Pulmonary artery endothelial cell (primary cell): Measurements from ENCODE around the gene POLDIP2. TPM values are rescaled to one million over a fixed set of nuclear protein-coding genes. Genes with fewer than 3 reads are reported as not detected.

Experiments
- DNase-seq: peaks from one replicate; pipeline ENCODE4 v3.0.0-alpha.2; 2011; ENCODE audit warnings: low read depth, low spot score
- total RNA-seq: library from RNA; depleted of rRNA; stranded (reverse); fragments of >200 nt; gene quantifications from 2 replicates; pipeline ENCODE4 v1.2.3, GENCODE V29; 2014

The POLDIP2 gene
- total RNA-seq, 1 donor from 2014 or later = 107 TPM

DNA sequence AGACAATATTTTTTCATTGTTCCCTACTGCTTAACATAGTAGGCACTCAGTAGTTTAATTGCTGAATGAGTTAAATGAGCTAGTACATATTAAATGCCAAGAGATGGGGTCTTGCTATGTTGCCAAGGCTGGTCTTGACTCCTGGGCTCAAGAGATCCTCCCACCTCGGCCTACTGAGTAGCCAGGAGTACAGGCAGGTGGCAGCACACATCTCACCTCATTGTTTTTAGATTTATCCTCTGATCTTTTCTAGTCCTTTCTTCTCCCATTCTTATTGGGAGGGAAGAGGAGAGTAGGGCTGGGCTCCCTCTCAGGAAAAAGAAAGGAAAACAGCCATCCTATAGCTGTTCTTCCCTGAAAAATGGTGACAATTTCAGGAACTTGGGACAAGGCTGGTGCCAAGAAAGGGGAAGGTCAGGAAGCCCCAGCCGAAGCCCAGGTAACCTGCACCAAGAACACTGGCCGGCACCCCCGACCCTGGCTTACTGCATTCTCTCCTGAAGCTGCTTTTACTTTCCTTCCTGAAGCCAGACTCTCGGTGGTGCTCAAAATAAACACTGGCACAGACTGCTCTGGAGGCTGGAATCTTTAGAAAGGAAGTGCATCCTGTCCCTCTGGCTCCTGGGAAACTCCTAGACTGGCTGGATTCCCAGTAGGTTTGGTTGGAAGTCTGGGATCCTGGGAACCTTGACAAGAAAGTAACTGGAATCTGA, 19.1 kb downstream of the POLDIP2 start:
- DNase-seq = peak; percentile 63

DNA sequence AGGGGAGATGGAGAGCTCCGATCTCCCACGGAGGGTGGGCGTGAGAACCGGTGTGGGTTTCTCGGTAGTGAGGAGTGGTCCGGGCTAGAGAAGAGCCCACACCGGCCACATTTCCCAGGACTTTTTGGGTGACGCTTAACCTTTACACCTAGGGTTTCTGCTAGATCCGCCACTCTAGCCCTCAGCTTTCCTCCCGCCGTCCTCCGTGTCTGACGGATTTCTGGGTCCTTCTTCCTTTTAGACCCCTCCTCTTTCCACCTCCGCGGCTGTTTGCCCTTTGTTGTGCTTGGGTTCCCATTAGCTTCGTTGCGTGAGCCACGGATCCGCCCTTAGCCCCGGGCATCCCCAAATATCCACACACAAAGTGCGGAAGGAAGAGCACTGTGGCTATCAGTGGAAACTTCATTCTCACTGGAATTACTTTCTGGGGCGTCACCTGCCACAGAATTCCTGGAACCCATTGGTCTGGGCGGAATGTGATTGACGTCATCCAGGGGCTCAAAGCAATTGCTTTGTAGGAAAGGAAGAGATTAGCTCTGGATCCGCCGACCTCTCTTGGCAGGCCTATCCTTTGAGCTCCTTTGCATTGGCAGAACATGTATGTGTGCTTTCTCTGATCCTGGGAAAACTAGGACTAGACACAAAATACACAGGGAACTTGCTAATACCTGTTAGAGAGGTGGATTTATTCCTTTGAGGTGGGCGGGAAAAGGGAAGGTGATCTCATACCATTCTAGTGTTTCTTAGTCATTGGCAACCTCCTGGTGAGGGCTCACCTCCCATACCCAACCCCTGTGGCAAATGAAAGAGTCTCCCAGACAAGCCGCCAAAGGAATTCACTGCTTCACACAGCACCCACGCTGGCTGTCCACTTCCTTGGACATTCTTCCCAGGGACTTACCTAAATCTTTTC, 21.1 kb downstream of the POLDIP2 start:
- DNase-seq = peak; percentile 89

DNA sequence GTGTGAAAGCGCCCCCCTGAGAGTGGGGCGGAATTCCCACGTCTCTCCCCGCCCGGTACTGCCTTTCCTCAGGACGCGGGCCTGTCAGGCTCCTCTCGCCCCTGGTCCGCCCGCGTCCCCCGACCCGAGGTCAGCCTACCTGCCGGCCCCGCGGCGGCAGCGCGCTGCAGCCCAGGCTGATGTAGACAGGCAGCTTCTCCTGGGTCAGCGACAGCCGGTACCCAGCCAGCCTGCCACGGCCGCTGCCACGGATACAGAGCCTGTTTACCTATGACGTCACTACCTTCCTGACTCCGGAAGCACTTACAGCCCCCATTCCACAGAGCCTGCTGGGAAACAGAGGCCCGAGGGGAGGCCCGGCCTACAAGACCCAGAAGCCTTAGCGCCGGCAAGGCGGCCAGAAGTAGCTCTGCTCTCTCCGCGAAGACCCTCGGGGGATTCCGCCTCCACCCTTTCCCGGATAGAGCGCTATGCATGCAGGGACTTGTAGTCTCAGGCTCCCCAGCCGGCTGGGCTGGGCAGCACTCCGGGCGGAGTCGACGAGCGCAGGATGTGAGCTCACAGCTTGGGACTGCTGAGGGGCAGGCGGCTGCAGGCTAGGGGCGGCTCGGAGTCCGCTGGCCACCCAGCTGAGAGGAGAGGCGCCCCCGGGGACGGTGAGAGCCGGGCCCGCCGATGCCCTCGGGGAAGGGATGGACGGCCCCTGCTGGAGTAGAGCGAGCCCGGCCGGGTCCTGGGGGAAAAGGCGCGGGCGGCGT, 21.9 kb downstream of the POLDIP2 start, which contains the start of the genes IFT20 and TNFAIP1:
IFT20 (minus strand) TSS at position 272 of the 758 bp plus-strand sequence. CDS start 3,487 bp downstream, outside the sequence.
TNFAIP1 (plus strand) TSS at position 561 of the 758 bp plus-strand sequence. CDS start 3,761 bp downstream, outside the sequence.
- peak; percentile 100 for DNase-seq

DNA sequence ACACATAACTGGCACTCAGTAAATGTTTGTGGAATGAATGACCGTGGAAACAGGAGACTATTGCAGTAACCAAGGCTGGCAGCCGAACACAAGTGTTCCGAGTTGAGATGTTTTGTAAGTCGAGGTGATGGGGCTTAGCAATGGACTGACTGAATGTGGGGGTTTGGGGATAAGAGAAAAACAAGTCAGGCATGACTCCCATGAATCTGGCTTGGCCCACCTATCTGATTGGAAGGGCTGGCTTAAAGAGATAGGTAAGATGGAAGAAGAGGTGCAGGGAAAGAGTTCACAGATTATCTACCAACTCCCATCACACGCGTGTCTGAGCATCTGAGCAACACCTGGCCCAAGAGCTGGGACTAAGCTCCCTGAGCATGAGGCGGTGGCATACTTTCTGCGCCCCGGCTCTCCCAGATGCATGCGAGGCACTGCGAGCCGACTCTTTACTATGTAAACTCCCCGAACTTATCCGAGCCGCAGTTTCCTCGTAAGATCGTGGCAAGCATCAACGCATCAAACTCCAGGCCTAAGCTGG, 22.6 kb downstream of the POLDIP2 start:
- no peak for DNase-seq

DNA sequence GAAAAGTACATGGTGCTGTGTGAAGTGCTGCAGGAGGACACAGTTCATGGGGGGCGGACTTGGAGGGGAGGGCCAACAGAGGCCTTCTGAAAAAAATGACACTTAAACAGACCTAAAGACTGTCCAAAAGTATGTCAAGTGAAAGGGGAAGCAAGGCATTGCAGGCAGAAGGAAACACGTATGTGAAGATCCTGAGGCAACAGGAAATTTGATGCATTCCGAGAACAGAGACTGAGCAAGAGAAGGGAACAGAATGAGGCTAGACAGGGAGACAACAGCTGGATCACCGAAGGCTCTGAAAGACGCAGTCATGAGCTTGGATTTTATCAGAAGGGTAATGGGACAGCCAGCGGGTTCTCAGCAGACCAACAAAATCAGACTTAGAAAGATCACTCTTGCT, 23.2 kb downstream of the POLDIP2 start:
- no peak for DNase-seq

DNA sequence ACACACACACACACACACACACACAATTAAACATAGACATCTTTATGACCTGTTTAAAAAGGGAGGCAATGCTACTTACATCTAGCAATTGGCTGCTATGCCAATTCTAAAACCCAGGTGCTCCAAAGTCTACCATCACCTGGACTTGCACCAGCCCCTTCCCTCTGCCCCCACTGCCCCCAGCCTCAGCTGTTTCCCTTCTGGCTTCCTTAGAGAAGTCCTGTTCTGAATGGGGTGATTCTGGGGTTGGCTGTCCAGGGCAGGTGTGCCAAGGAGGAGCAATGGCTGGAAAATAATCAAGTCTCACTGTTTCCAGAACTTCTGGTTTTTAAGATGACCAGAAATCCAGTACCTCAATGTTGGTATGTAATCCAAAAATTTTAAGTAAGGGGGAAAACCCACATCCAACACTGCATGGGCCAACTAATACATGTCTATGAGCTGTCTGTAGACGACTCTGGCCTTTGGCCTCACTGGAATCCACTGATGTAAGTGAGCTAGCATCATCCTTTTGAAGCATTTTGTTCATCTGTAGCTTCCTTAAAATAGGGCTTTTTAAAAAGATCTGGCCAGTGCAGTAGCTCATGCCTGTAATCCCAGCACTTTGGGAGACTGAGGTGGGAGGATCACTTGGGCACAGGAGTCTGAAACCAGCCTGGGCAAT, 24.1 kb downstream of the POLDIP2 start:
- no peak for DNase-seq

DNA sequence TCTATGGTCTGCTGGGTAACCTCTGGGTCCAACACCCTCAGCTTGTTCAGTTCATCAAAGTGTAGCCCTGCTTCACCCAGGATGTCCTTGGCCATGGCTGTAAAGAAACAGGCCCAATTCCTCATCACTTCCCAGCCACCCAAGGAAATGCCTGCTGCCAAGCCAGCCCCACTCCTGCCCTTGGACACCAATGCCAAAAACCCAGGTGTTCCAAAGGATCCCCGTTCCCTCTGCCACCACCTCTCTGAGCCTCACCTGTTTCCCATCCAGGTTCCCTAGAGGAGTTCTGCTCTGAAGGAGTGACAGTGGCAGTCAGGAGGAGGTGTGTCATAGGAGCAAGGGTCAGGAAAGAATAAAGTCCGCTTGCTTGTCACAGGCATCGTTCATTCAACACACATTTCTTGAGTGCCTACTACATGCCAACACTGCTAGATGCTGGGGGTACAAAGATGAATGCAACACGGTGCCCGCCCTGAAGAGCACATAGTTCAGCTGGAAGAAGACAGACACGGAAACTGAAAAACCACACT, 25.4 kb downstream of the POLDIP2 start:
- no peak for DNase-seq

DNA sequence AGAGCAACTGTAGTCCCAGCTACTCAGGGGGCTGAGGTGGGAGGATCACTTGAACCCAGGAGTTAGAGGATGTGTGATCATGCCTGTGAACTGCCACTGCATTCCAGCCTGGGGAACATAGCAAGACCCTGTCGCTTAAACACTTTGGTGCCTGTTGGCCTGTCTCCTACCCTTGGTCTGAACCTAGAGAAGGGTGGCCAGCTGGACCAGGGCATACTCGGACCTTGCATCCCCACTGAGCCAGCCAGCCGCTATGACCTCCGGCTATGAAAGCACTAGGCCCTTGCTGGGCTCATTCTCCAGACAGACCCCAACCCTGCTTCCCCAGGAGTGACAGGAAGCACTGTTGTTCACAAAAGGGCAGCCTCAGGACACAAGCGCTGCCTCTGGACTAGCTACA, 26.7 kb downstream of the POLDIP2 start:
- DNase-seq = no peak

DNA sequence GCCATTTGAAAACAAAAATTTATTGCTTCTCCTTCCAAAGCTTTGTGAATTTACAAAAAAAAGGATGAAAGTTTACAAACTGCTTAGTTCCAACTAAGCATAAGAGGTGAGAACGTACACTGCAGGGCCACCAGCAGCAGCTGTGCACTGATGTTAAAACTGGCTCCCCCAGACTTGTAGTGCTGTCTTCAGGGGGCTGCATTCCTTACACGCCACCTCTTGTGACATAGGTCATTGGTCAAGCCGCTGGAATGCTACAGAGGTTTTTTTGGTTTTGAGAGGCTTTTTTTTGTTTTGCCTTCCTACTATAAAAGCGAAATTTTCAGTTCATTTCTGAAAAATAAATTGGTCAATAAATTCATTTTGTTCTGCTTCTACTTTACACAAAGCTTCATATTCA, 29.0 kb downstream of the POLDIP2 start:
- DNase-seq = no peak

DNA sequence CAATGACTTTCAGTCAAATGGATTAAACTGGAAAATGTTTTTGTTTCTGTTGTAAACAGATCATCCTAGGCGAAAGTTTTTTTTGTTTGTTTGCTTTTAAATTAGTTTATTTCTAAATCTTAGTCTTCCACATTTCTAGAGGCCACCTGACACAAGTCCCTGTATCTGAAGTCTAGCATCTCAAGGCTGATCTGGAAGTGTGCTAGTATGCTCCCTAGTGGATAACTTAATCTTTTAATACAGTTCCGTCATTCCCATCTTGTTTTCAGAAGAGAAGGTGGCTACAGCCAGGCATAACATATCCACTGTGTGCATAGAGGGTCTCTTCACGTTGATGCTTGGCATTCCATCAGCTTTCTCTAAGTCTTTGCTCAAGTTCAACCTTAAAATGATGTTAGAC, 29.6 kb downstream of the POLDIP2 start:
- DNase-seq = no peak

DNA sequence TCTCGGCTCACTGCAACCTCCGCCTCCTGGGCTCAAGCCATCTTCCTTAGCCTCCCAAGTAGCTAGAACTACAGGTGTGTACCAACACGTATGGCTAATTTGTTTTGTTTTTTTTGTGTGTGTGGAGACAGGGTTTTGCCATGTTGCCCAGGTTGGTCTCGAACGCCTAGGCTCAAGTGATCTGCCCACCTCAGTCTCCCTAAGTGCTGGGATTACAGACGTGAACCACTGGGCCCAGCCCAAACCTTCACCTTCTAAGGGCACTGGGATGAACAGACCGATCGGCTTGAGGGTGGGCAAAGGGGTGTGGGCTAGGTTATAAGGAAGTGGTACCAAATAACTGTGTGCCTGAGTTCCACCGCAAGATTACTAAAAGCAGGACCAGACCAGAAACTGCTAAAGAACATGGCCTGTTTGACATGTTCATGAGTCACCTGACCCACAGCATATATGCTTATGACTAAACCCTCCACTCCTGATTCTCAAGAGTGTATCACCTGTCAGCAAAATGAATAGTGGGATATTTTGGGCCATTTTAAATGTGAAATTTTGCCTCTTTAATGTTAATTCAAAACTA, 30.2 kb downstream of the POLDIP2 start:
- no peak for DNase-seq

DNA sequence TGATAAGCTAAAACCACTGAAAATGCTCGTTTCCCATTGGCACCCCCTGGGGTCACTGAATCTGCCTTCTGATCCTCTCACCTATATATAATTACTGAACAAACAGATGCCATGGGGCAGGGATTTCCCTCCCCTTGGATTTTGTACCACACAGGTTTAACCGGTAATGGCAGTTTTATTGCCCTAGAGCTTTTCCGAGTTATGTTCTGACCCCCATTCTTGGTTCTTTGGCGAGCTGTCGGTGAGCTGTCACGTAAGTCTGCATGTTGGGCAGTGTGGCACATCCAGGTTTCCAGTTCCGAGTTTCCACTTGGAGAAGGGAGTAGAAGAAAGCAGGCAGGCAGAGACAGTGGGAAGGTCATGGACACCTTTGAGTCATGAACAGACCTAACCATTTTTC, 31.2 kb downstream of the POLDIP2 start:
- DNase-seq = no peak

DNA sequence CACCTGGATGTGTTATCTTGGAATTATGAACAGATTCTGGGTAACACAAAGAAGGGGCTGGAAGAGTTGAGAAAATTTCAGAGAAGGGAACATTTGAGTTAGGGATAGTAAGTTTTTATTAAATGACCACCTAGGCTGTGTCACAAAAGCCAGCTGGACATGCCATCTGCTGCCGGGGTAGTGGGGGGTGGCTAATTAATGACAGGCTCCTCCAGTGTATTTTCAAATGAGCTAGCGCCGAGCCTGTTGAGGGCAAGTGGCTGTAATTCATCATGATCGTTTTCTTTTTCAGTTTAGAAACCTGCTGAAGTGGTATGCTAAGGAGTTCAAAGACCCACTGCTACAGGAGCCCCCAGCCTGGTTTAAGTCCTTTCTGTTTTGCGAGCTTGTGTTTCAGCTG, 32.1 kb downstream of the POLDIP2 start:
- no peak for DNase-seq

DNA sequence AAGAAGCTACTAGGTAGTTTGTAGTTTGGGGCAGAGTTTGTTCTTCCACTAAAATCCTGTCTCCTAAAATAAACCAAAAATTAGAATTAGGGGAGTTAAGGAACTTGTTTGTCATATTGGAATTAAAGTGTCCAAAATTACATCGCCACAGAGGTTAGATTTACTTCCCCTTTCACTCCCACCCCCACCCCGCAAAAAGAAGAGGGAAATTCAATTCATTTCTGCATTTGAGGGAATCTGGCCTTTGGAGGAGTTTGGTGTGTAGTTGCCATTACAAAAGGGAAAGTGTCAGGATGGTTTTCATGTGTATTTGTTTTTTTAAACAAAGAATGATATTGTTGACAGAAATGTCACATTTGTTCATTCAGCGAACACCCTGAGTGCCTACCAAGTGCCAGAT, 32.5 kb downstream of the POLDIP2 start:
- DNase-seq = no peak

DNA sequence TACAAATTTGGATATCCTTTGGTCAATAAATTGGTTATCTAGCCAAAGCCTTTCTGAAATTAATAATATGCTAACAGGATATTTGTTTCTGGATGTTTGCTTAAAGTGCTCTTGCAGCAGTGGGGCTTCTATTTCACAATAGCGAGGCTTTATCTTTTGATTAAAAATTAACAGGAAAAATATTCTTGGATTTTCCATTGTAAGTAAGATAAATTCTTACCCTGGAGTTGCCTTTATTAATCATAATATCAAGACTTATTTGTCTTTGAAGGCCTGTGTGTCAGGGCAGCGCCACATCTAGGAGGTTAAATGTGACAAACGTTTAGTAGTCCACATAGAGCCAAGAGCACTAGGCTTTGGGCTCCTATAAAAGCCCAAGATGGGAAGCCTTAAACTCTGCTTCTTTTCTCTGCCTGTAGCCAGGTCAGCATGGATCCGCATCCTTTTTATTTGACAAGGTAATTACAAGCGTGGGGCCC, 33.0 kb downstream of the POLDIP2 start:
- DNase-seq = no peak

DNA sequence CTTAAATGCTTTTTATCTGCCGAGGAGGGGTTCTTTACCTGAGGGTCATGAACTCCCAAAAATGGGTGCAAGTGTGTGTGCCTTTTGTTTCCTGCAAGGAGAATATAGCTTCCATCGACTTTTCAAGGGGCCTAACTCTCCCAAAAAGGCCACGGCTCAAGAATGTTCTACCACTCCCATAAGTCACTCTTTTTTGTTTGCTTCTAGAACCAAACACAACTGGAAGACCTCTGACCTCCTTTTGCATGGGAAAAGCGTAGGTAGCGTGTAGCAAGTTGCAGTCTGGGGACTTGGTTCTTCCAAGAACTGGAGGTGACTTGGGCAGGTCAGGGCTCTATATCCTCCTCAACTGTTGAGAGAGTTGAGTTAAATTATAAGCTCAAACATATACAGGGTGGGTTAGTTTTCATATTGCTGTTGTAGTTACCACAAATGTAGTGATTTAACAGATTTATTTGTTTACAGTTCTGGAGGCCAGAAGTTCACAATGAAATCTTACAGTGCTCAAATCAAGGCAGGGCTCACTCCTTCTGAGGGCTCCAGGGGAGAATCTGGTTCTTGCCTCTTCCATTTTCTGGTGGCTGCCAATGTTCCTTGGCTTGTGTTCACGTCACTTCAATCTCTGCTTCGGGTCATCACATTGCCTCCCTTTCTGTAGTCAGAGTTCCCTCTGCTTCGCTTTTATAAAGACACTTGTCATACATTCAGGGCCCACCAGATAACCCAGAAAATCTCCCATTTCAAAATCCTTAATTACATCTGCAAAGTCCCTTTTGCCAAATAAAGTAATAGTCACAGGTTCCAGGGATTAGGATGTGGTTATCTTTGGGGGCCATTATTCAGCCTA, 36.9 kb downstream of the POLDIP2 start:
- no peak for DNase-seq

DNA sequence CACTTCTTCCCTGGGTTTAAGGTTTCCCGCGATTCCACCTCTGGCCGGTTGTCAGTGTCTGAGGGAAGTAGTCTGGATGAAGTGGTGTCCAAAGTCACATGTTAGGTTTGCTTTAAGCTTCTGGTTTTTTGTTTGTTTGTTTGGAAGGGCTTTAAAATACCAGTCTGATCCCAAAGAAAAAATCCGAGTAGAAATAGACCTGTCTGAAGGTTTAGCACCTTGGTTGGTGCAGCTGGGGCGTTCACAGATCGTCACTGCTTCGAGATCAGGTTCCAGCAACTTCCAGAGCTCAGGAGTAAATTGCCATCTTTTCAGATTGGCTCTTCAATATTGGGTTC, 37.8 kb downstream of the POLDIP2 start:
- no peak for DNase-seq

DNA sequence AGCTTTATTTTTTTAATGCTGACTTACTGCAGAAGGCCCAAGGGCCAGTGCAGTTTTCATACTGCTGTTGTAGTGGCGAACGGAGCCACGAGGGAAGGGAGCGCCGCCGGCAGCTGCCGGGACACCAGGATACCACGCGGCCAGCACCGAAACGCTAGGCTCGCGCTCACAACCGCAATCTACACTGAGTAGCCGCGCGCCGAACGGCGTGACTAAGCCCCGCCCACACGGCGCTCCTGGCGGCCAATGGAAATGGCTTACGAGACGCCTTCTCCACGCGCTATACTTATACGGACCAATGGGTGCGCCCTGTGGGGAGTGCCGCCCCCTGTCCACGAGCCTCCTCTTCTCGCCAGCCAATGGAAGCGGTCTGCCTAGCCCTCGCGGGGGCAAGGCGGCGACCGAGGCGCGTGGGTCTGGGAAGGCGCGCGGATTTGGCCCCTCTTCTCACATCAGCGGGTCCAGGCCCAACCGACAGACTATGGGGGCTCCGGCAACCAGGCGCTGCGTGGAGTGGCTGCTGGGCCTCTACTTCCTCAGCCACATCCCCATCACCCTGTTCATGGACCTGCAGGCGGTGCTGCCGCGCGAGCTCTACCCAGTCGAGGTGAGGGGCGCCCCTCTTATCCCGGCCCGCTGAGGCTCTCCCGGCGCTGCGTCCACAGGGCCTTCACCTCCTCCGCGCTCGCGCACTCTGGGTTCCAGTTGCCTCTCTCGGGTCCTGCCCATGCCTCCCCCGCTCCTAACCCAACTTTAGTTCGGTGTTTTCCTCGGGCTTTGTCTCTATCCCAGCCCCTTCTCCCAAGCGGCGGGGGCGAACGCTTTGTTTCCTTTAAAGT, 38.3 kb downstream of the POLDIP2 start, which contains the start of gene TMEM97:
TMEM97 (plus strand) TSS at position 442 of the 839 bp plus-strand sequence; CDS start at position 482, 40 bp downstream.
- DNase-seq = peak; percentile 90
